ENCODE measurements around the gene CDC42BPA. TPM values are rescaled to one million over a fixed set of nuclear protein-coding genes. Genes with fewer than 3 reads are reported as not detected.

CDC42BPA gene
- total and polyA plus RNA-seq, 11 donors: 9.8 to 33.8 (median 29.7) TPM

DNA sequence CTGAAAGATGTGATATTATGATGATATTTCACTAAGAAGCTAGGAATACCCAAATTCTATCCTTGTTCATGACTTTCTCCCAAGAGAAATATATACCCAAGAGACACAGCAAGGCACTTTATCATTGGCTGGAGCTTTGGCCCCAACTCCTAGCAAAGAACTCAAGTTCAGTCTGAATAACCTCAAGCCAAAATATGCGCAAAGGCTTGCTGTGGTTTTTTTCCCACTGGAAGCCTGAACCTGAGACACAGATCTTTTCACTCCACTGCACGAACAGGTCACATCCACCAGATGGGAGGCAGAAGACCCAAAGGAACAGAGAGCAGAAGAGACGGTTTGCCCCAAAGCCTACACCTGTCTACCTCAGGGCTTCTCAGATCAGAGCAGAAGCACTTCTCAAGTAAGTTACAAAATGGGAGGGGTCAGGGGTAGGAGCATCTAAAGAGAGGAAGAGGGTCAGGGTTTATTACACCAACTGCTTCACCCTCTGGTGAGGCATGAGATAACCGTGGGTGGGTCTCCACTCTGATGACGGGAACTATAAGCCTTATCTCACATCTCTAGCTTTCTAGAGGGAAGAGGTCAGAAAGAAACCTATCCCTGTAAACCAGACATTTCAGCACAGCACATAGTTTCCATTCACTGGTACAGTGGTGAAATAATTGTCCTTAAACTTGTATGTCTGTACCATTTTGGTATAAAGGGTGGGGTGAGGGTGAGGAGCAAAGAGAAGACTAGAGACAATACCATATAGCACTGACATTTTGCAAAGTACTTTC lies 17.1 kb upstream of the CDC42BPA start:
- Histone ChIP-seq H3K4me1 (no peaks in the 10 kb centered on the region), H3K27ac (no peak overlapping the region), H3K9me3 (peaks cover 0 to 21% (median 3%) of the 10 kb centered on the region in 12 donors), H3K36me3 (no peaks in the 10 kb centered on the region), H3K27me3 (no peaks in the 10 kb centered on the region), H3K4me3 (no peak overlapping the region)
- ATAC-seq (no peak), DNase-seq (no peak)
- 74 to 82% (median 81%) methylated on average over 5 of the region's 5 CpGs for WGBS, 4 donors
- intact Hi-C loops (cut with DNase I): no loop called here
- no peak for TF ChIP-seq POLR2A (IDR thresholded peaks at IDR 0.05)
- TF ChIP-seq, protein P1, sequence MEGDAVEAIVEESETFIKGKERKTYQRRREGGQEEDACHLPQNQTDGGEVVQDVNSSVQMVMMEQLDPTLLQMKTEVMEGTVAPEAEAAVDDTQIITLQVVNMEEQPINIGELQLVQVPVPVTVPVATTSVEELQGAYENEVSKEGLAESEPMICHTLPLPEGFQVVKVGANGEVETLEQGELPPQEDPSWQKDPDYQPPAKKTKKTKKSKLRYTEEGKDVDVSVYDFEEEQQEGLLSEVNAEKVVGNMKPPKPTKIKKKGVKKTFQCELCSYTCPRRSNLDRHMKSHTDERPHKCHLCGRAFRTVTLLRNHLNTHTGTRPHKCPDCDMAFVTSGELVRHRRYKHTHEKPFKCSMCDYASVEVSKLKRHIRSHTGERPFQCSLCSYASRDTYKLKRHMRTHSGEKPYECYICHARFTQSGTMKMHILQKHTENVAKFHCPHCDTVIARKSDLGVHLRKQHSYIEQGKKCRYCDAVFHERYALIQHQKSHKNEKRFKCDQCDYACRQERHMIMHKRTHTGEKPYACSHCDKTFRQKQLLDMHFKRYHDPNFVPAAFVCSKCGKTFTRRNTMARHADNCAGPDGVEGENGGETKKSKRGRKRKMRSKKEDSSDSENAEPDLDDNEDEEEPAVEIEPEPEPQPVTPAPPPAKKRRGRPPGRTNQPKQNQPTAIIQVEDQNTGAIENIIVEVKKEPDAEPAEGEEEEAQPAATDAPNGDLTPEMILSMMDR (IDR thresholded peaks at IDR 0.05): no peak

DNA sequence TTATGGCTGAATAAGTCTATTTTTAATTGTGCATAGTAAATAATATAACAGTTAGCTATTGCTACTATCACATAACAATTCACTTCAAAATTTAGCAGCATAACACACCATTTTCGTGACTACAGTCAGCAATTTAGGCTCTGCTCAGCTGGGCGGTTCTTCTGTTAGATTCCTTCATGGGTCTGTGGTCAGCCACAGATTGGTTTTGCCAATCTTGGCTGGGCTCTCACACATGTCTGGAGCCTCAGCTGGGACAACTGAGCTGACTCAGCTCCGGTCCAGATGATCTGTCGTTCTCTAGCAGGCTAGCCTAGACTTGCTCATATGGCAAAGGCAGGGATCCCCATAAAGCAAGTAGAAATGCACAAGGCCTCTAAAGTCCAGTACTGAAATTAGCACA lies 15.1 kb upstream of the CDC42BPA start:
- H3K4me3 ChIP-seq: no peak overlapping the region
- WGBS, 4 donors: 95 to 97% (median 97%) methylated on average over 4 of the region's 4 CpGs
- intact Hi-C loops (cut with DNase I): no loop called here
- no peak for ATAC-seq
- DNase-seq: no peak
- H3K27me3 ChIP-seq: no peaks in the 10 kb centered on the region
- peaks cover 0 to 9% (median 0%) of the 10 kb centered on the region in 12 donors for H3K9me3 ChIP-seq
- no peak for TF ChIP-seq POLR2A (IDR thresholded peaks at IDR 0.05)
- TF ChIP-seq, protein P1 (IDR thresholded peaks at IDR 0.05): no peak
- no peak overlapping the region for H3K27ac ChIP-seq
- peaks cover 0 to 4% (median 0%) of the 10 kb centered on the region in 12 donors for H3K4me1 ChIP-seq
- no peaks in the 10 kb centered on the region for H3K36me3 ChIP-seq

DNA sequence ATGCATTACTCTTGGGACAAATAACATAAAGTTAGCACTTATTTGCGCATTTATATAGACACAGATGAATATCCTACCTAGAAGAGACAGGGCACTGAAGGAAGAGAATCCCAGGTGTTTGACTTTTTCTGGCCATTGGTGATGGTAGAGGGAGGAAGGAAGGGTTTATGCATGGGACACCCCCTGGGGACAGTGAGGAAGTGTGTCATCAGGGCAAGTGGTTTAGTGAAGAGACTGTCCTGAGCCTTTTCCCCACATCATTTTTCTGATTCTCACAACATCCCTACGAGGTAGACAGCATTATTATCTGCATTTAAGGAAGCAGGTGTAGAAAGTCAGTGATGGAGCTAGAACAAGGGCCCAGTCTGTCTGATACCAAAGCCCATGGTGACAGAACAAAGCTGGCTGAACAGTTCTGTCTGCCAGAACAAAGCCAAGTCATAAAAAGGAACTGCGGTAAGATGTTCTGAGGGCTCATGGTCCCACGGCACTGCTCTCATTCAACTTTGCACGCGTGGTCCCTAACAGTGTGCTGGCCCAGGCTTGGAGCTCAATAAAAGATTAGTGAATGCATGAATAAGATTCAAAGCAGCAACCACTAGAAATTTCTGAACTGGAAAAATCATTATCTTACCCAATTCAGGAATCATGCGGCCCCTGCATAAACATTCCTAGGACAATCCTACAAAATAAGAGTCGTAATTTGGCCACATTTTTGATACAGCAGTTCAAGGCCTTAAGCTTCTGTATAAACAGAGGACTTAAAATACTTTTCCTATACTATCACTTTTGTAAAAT lies 12.2 kb upstream of the CDC42BPA start:
- intact Hi-C loops (cut with DNase I): no loop called here
- no peak overlapping the region for H3K27ac ChIP-seq
- 61 to 67% (median 66%) methylated on average over 8 of the region's 8 CpGs for WGBS, 4 donors
- DNase-seq (peak in 1 of 5 donors; percentile 33), ATAC-seq (no peak)
- TF ChIP-seq POLR2A (IDR thresholded peaks at IDR 0.05): no peak
- TF ChIP-seq, protein P1 (IDR thresholded peaks at IDR 0.05): no peak
- peaks cover 0 to 9% (median 0%) of the 10 kb centered on the region in 12 donors for H3K9me3 ChIP-seq
- no peaks in the 10 kb centered on the region for H3K27me3 ChIP-seq
- H3K4me3 ChIP-seq: no peak overlapping the region
- H3K36me3 ChIP-seq: no peaks in the 10 kb centered on the region
- peaks cover 0 to 4% (median 0%) of the 10 kb centered on the region in 12 donors for H3K4me1 ChIP-seq

DNA sequence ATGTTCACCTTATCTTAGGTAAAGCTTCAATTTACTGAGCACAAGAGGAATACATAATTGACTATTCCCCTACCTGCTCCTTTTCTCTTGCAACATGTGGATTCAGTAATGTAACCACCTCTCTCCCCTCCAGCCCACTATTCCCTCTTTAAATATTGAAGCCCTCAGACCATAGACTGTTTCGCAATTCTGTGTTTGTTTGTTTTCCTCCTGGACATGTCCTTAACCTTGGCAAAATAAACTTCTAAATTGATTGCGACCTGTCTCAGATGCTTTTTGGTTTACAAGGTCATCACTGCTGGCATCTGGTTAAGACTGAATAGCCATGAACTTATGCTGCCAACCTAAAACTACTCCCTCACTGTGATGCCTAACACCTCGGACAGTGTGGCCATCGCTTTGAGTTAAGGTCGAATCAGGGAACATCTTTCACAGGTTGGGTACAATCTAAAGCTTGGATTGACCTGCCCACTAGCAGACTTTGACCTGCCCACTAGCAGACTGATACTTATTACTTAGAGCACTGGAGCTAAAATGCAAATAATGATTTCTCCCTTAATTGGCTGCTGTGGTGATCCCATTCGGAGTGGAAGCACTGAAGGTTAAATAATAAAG lies 10.2 kb upstream of the CDC42BPA start:
- Histone ChIP-seq H3K36me3 (no peaks in the 10 kb centered on the region), H3K27me3 (no peaks in the 10 kb centered on the region), H3K4me3 (no peak overlapping the region), H3K4me1 (peaks cover 0 to 4% (median 0%) of the 10 kb centered on the region in 12 donors), H3K27ac (no peak overlapping the region), H3K9me3 (peaks cover 0 to 12% (median 0%) of the 10 kb centered on the region in 12 donors)
- DNase-seq (no peak), ATAC-seq (no peak)
- TF ChIP-seq, protein P1 (IDR thresholded peaks at IDR 0.05): no peak
- no peak for TF ChIP-seq POLR2A (IDR thresholded peaks at IDR 0.05)
- WGBS, 4 donors: 86 to 94% (median 90%) methylated on average over 6 of the region's 6 CpGs
- intact Hi-C loops (cut with DNase I): loop anchor here in 1 of 10 donors (10.0 kb wide), 1 partner anchor 106 kb away; no protein-coding TSS in a partner anchor
